ENCODE results near the gene GLYR1.

GLYR1 gene

GRCh38 chr16:4783251-4783950, 63.7 kb downstream of the GLYR1 start:
- no peak overlapping the region for H3K9ac ChIP-seq (ENCODE audit: low read length)
- H2AFZ ChIP-seq (ENCODE audit: low read length) = no peak overlapping the region
- no peaks in the 10 kb centered on the region for H3K4me1 ChIP-seq (ENCODE audit: insufficient read depth, low read length, severe bottlenecking)
- H3F3A ChIP-seq (ENCODE audit: insufficient read depth, low read length) = no peaks in the 10 kb centered on the region
- no peak overlapping the region for H3K4me3 ChIP-seq (ENCODE audit: low read depth, low read length, poor library complexity, severe bottlenecking)
- no peaks in the 10 kb centered on the region for H3K9me3 ChIP-seq (ENCODE audit: low read length)
- no peaks in the 10 kb centered on the region for H3K79me2 ChIP-seq (ENCODE audit: insufficient read depth, low read length)
- H3K4me2 ChIP-seq (ENCODE audit: low read length) = no peak overlapping the region
- no peaks in the 10 kb centered on the region for H4K20me1 ChIP-seq (ENCODE audit: insufficient read depth, low read length)
- no peak for TF ChIP-seq EZH2 (IDR thresholded peaks at IDR 0.05; ENCODE audit: borderline replicate concordance, low read length)
- peaks cover 7% of the 10 kb centered on the region; the same call in 1 of the 2 replicates for H3K27me3 ChIP-seq (ENCODE audit: insufficient read depth, low read length)
- no peaks in the 10 kb centered on the region for H3K9me2 ChIP-seq (ENCODE audit: low read depth, low read length)
- no peak overlapping the region for H3K27ac ChIP-seq (ENCODE audit: low read depth, low read length, poor library complexity, severe bottlenecking)
- H3K36me3 ChIP-seq (ENCODE audit: insufficient read depth, low read length) = no peaks in the 10 kb centered on the region

- Histone ChIP-seq H3K4me3 (ENCODE audit: low read depth, low read length, poor library complexity, severe bottlenecking) (no peak overlapping the region), H3K36me3 (ENCODE audit: insufficient read depth, low read length) (no peaks in the 10 kb centered on the region), H2AFZ (ENCODE audit: low read length) (no peak overlapping the region), H3K79me2 (ENCODE audit: insufficient read depth, low read length) (no peaks in the 10 kb centered on the region), H3K9me2 (ENCODE audit: low read depth, low read length) (no peaks in the 10 kb centered on the region), H3K9ac (ENCODE audit: low read length) (no peak overlapping the region), H4K20me1 (ENCODE audit: insufficient read depth, low read length) (no peaks in the 10 kb centered on the region), H3K27ac (ENCODE audit: low read depth, low read length, poor library complexity, severe bottlenecking) (no peak overlapping the region), H3K4me1 (ENCODE audit: insufficient read depth, low read length, severe bottlenecking) (no peaks in the 10 kb centered on the region), H3K27me3 (ENCODE audit: insufficient read depth, low read length) (peaks cover 7% of the 10 kb centered on the region; the same call in 1 of the 2 replicates), H3K9me3 (ENCODE audit: low read length) (no peaks in the 10 kb centered on the region), H3K4me2 (ENCODE audit: low read length) (no peak overlapping the region), H3F3A (ENCODE audit: insufficient read depth, low read length) (no peaks in the 10 kb centered on the region)
- TF ChIP-seq CTCF (IDR thresholded peaks at IDR 0.05; ENCODE audit: low read length) (no peak), EZH2 (IDR thresholded peaks at IDR 0.05; ENCODE audit: borderline replicate concordance, low read length) (no peak)
Observed at GRCh38 chr16:4780235-4780634, 66.9 kb downstream of the GLYR1 start.

- Histone ChIP-seq H3K9me3 (ENCODE audit: low read length) (no peaks in the 10 kb centered on the region), H3K79me2 (ENCODE audit: insufficient read depth, low read length) (no peaks in the 10 kb centered on the region)
- TF ChIP-seq EZH2 (IDR thresholded peaks at IDR 0.05; ENCODE audit: borderline replicate concordance, low read length) (no peak), CTCF (IDR thresholded peaks at IDR 0.05; ENCODE audit: low read length) (no peak)
Observed at GRCh38 chr16:4778050-4778392, 69.1 kb downstream of the GLYR1 start.

More at GRCh38 chr16:4778050-4778392, 69.1 kb downstream of the GLYR1 start:
- Histone ChIP-seq H3K4me3 (ENCODE audit: low read depth, low read length, poor library complexity, severe bottlenecking) (no peak overlapping the region), H3K4me1 (ENCODE audit: insufficient read depth, low read length, severe bottlenecking) (no peaks in the 10 kb centered on the region), H3K27ac (ENCODE audit: low read depth, low read length, poor library complexity, severe bottlenecking) (no peak overlapping the region), H2AFZ (ENCODE audit: low read length) (no peak overlapping the region), H3K36me3 (ENCODE audit: insufficient read depth, low read length) (no peaks in the 10 kb centered on the region), H3F3A (ENCODE audit: insufficient read depth, low read length) (no peaks in the 10 kb centered on the region), H3K9ac (ENCODE audit: low read length) (no peak overlapping the region), H4K20me1 (ENCODE audit: insufficient read depth, low read length) (no peaks in the 10 kb centered on the region), H3K9me2 (ENCODE audit: low read depth, low read length) (no peaks in the 10 kb centered on the region), H3K4me2 (ENCODE audit: low read length) (no peak overlapping the region), H3K27me3 (ENCODE audit: insufficient read depth, low read length) (peaks cover 7% of the 10 kb centered on the region; the same call in 1 of the 2 replicates)

Data from OCI-LY1 (cell line).